H1 (cell line): ENCODE data around the gene RAI14. TPM values are rescaled to one million over a fixed set of nuclear protein-coding genes. Genes with fewer than 3 reads are reported as not detected.

Source experiments
- USF2 ChIP-seq: IDR thresholded peaks from 2 replicates; pipeline ENCODE4 v1.6.1; 2011; ENCODE audit warnings: low read length, improper control_type of control experiment
- polyA plus RNA-seq, 7 experiments: library from polyadenylated mRNA; depleted of rRNA in 3 of 7; stranded (reverse) in 5 of 7; unstranded in 2 of 7; fragments of >200 nt in 5 of 7; fragments of 200-250 nt in 2 of 7; gene quantifications; 1 replicate in 5 of 7; 2 replicates in 1 of 7; 4 replicates in 1 of 7; pipeline versions ENCODE4 v1.2.1 to v1.2.3, GENCODE V29; 2011 to 2013; ENCODE audit warnings: missing spikeins in 2 of 7, mixed read lengths in 2 of 7
- total RNA-seq: library from RNA; stranded (reverse); fragmentation: NEBNext Ultra II Directional; extraction: Animal tissue kit (Norgen Biotek cat#: 25700); gene quantifications from 2 replicates; pipeline ENCODE4 v1.2.1, GENCODE V29; 2021

RAI14 gene
- total and polyA plus RNA-seq, 2 of the 8 experiments (the other 6 are each of a cell fraction or from before 2014, with no cell fraction given): 48.4 to 210 TPM

GRCh38 chr5:34709861-34710673 is 53.9 kb downstream of the RAI14 start (continued):
- no peak for TF ChIP-seq USF2
- TF ChIP-seq, all 59 proteins: peak for 0
